Natural killer cell (primary cell): ENCODE measurements around the gene PLN. TPM values are rescaled to one million over a fixed set of nuclear protein-coding genes. Genes with fewer than 3 reads are reported as not detected.

Source experiments
- ATAC-seq, 3 donors: fragments of 150-1000 bp in 2 of 3; fragments of 200-7000 bp in 1 of 3; cut with Tn5 transposase; 1 replicate in 1 of 3; 2 replicates in 2 of 3; pipeline ENCODE4 v1.10.0; 2021; ENCODE audit warnings: mild to moderate bottlenecking in 2 of 3, moderate library complexity in 2 of 3
- DNase-seq, 2 donors: peaks; one replicate each; pipeline versions ENCODE4 v3.0.0 to v3.0.0-alpha.2; 2013 to 2021; ENCODE audit warnings: mixed read lengths in 1 of 2
- H3K27ac ChIP-seq: one replicate; pipeline ENCODE4 v1.5.1; 2013; ENCODE audit warnings: mild to moderate bottlenecking, low read length
- H3K27me3 ChIP-seq: one replicate; pipeline ENCODE4 v1.6.1; 2013; ENCODE audit warnings: low read length; ENCODE audit not compliant: control insufficient read depth, insufficient read depth
- H3K36me3 ChIP-seq: one replicate; pipeline ENCODE4 v1.6.1; 2013; ENCODE audit warnings: low read length; ENCODE audit not compliant: control insufficient read depth, insufficient read depth
- H3K4me1 ChIP-seq: one replicate; pipeline ENCODE4 v1.6.1; 2013; ENCODE audit warnings: low read length; ENCODE audit not compliant: control insufficient read depth, insufficient read depth
- H3K4me3 ChIP-seq: one replicate; pipeline ENCODE4 v1.5.1; 2013; ENCODE audit warnings: low read length
- H3K9me3 ChIP-seq: one replicate; pipeline ENCODE4 v1.6.1; 2013; ENCODE audit warnings: low read length; ENCODE audit not compliant: control insufficient read depth, insufficient read depth
- H3K27ac Mint-ChIP-seq, 2 donors: one replicate each; pipeline ENCODE4 v1.8.0; 2022; ENCODE audit warnings: mild to moderate bottlenecking in 2 of 2, mixed read lengths in 2 of 2, moderate library complexity in 1 of 2
- H3K27me3 Mint-ChIP-seq, 2 donors: one replicate each; pipeline ENCODE4 v1.8.0; 2022; ENCODE audit warnings: low read depth in 2 of 2, mixed read lengths in 2 of 2
- H3K36me3 Mint-ChIP-seq: one replicate; pipeline ENCODE4 v1.8.0; 2022; ENCODE audit warnings: mixed read lengths
- H3K4me1 Mint-ChIP-seq, 2 donors: one replicate each; pipeline ENCODE4 v1.8.0; 2022; ENCODE audit warnings: mixed read lengths in 2 of 2
- H3K4me3 Mint-ChIP-seq: one replicate; pipeline ENCODE4 v1.8.0; 2022; ENCODE audit warnings: mild to moderate bottlenecking, moderate library complexity, mixed read lengths
- H3K9me3 Mint-ChIP-seq, 2 donors: one replicate each; pipeline ENCODE4 v1.8.0; 2022; ENCODE audit warnings: mixed read lengths in 2 of 2
- CTCF ChIP-seq: fragments of 200-600 bp; IDR thresholded peaks from one replicate; pipeline ENCODE4 v1.8.0; 2022; ENCODE audit warnings: antibody characterized with exemption
- WGBS: methylation state at CpG from one replicate; pipeline ENCODE4 v1.1.7; 2013; ENCODE audit warnings: missing lambda C conversion rate; ENCODE audit not compliant: insufficient coverage; 5-methylcytosine and 5-hydroxymethylcytosine counted together
- intact Hi-C: fragments of 100-400 bp; cut with micrococcal nuclease; formaldehyde crosslinking; loops from one replicate; pipeline ENCODE4 v1.14.2; 2022
- total RNA-seq, 4 donors: library from RNA; stranded (reverse); fragments of 120-200 nt in 1 of 4; gene quantifications; one replicate each; pipeline versions ENCODE4 v1.2.3 to v1.2.4, GENCODE V29; 2013 to 2022

The PLN gene
- total RNA-seq, 3 donors from 2014 or later (not counting 1 experiment from before 2014, with no cell fraction given) = not detected

GRCh38 chr6:118606858-118607257 is 58.8 kb downstream of the PLN start:
- no peak for TF ChIP-seq CTCF
- Mint-ChIP-seq H3K9me3 (peaks cover 1 to 2% of the 10 kb centered on the region in 2 donors), H3K4me3 (no peak overlapping the region), H3K27ac (peak overlapping the region in 1 of 2 donors; percentile 44), H3K4me1 (peaks cover 40 to 44% of the 10 kb centered on the region in 2 donors), H3K27me3 (no peaks in the 10 kb centered on the region), H3K36me3 (peaks cover 2% of the 10 kb centered on the region)
- 94% methylated on average over 5 of the region's 5 CpGs for WGBS
- peaks cover 3% of the 10 kb centered on the region for H3K36me3 ChIP-seq
- H3K9me3 ChIP-seq = no peaks in the 10 kb centered on the region
- no peak overlapping the region for H3K27ac ChIP-seq
- DNase-seq = no peak
- H3K27me3 ChIP-seq = no peaks in the 10 kb centered on the region
- ATAC-seq = no peak
- intact Hi-C loops = no loop called here
- H3K4me1 ChIP-seq = no peaks in the 10 kb centered on the region
- no peak overlapping the region for H3K4me3 ChIP-seq

Other genes starting within 250 kb of the PLN start
- gene CEP85L, start 103.3 kb downstream of the PLN start, total RNA-seq = 10 to 100 TPM; 75.0 to 85.2 (median 82.0) TPM